NCI-H510A treated with DMSO at 0.1 percent for 48 hours (cell line): ENCODE measurements around the gene PNN.
"Not testable (repeated sequence)": the region's sequence is repeated elsewhere in the genome, so short reads cannot be mapped to it uniquely, and the experiment has no call there.

Experiments
- DNase-seq: peaks from one replicate; lab custom pipeline; 2025; lab: John Stamatoyannopoulos, UW

Gene PNN

GRCh38 chr14:39181026-39181692 is 6.1 kb downstream of the PNN start:
- no peak for DNase-seq

- DNase-seq, result no peak
Measured at GRCh38 chr14:39181693-39182047, 6.6 kb downstream of the PNN start.

- no peak for DNase-seq
Measured at GRCh38 chr14:39182770-39183684, 8.0 kb downstream of the PNN start.

- not testable (repeated sequence) for DNase-seq
Measured at GRCh38 chr14:39183685-39184003, 8.6 kb downstream of the PNN start.

GRCh38 chr14:39184628-39185255 is 9.7 kb downstream of the PNN start:
- DNase-seq, result no peak

- no peak for DNase-seq
Measured at GRCh38 chr14:39185256-39186049, 10.4 kb downstream of the PNN start.

- no peak for DNase-seq
Measured at GRCh38 chr14:39186941-39187525, 12.0 kb downstream of the PNN start.

GRCh38 chr14:39203659-39204606 is 28.9 kb downstream of the PNN start:
- DNase-seq, result no peak

- DNase-seq, result not testable (repeated sequence)
Measured at GRCh38 chr14:39207430-39207829, 32.4 kb downstream of the PNN start.

- no peak for DNase-seq
Measured at GRCh38 chr14:39211109-39211741, 36.2 kb downstream of the PNN start.

- DNase-seq, result no peak
Measured at GRCh38 chr14:39212034-39212433, 37.0 kb downstream of the PNN start.

- DNase-seq, result no peak
Measured at GRCh38 chr14:39212693-39213092, 37.6 kb downstream of the PNN start.

GRCh38 chr14:39217214-39217879 is 42.3 kb downstream of the PNN start:
- DNase-seq, result no peak

GRCh38 chr14:39218171-39218769 is 43.2 kb downstream of the PNN start:
- no peak for DNase-seq

GRCh38 chr14:39219075-39219499 is 44.0 kb downstream of the PNN start:
- no peak for DNase-seq

- DNase-seq, result not testable (repeated sequence)
Measured at GRCh38 chr14:39220473-39220872, 45.4 kb downstream of the PNN start.

- no peak for DNase-seq
Measured at GRCh38 chr14:39228044-39228443, 53.0 kb downstream of the PNN start.

- no peak for DNase-seq
Measured at GRCh38 chr14:39228509-39229221, 53.6 kb downstream of the PNN start.

- DNase-seq, result no peak
Measured at GRCh38 chr14:39229222-39229543, 54.1 kb downstream of the PNN start.
